HG03460 (cell line): ENCODE data around the gene EXOC4.

Experiments
- ATAC-seq: cut with Tn5 transposase; IDR thresholded peaks from one replicate; pipeline ENCODE4 v1.9.1; 2021; ENCODE audit not compliant: unreplicated experiment

Gene EXOC4

GRCh38 chr7:133528796-133529195 lies 275.9 kb downstream of the EXOC4 start:
- ATAC-seq, result no peak

- no peak for ATAC-seq
These were observed 277.0 kb downstream of the EXOC4 start for GRCh38 chr7:133529861-133530260.

DNA sequence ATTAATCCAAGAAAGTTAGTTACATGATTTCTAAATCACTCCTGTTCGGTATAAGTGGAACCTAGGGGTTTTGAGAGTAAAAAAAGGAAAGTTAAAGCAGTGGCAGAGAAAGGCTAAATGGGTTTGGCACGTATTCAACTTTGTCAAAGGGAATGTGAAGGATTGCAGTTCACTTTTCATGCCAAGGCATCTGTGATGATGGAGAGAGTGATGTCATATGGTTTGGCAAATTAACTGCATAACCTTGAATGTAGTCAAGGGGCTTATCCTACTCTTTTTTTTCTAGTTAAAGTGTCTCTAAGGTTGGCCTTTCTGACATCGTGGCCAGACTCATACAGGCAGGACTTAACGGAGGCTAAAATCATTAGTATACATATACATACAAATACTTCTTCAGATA lies 277.8 kb downstream of the EXOC4 start:
- ATAC-seq, result no peak

DNA sequence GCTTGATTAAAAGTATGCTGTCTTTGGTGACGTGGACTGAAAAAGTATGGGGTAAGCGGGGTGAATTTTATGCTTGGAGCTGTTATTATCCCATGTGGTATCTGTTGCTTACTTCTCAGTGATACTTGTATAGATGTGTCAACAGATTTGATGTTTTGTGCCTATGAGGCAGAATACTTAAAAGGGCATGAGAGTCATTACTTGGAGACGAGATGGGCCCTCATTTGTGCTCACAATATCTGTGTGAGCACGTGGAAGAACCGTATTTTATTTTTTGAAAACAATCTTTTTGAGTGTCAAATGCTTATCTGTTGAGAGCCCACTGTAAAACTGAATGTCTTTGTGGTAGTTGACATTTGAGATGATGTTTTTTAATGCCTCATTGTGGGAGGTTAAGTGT lies 281.9 kb downstream of the EXOC4 start:
- ATAC-seq, result no peak

GRCh38 chr7:133535308-133535707 lies 282.4 kb downstream of the EXOC4 start:
- ATAC-seq, result no peak

DNA sequence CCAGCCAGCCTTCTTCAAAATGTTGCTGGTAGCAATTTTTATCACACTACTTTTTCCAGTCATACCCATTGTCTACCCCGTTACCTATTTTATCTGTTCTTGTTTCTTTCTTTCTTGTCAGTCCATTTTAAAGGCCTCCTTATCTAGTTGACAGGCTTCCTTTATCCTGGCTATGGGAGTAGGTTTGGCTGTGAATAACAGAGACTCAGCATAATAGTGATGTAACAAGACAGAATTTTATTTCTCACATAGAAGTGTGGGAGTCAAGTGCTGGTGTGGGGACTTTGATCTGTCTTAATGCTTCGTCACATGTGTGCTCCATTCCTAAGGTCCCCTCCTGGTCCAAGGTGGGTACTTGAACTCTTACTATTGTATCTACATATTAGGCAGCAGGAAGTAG lies 283.6 kb downstream of the EXOC4 start:
- no peak for ATAC-seq

DNA sequence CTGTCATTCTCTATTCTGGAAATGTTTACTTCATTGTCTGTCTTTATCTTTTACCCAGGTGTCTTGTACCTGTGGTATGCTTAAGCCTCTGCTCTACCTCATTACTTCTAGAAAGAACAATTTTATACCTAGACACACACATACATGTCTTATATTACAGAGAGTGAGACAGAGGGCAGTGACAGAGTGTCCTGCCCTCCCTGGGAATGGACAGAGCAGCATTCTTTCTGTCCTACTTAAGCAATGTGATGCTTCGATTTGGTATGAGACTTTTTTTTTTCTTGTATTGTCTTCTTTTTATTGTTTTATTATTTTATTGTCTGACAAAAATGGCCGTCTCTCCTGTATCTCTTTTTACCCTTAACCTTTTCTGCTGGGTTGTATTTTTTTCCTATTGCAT lies 286.1 kb downstream of the EXOC4 start:
- no peak for ATAC-seq

DNA sequence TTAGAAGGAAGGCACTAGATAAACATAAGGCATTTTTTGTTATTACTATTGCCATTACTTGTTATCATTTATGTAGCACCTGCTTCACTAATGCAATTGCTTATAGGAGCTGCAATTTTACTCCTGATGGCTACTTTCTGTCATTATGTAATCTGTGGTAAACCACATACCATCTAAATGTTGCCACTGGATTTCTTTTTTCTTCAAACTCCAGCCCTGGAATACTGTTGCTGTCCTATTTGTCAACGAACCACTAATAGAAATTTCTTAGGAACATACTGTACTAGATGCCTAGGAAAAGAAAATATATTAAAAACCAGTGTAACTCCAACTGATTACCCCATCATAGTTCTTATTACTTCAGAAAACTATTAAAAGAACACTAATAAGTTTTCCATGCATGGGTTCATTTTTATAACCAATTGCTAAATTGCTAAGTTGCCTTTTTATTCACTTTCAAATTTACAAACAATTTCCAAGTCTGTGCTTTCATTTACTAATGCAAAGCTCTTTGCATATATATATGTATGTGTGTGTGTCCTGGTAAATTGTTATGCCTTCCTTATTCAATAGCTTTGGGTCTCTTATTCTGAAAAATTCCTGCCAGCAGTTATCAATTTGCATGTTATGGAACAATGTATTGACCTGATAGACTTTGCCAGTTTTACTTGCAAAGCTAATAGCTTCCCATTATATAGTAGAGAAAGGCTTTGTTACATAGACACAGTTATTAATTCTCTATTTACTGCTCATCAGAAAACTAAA lies 287.4 kb downstream of the EXOC4 start:
- no peak for ATAC-seq

DNA sequence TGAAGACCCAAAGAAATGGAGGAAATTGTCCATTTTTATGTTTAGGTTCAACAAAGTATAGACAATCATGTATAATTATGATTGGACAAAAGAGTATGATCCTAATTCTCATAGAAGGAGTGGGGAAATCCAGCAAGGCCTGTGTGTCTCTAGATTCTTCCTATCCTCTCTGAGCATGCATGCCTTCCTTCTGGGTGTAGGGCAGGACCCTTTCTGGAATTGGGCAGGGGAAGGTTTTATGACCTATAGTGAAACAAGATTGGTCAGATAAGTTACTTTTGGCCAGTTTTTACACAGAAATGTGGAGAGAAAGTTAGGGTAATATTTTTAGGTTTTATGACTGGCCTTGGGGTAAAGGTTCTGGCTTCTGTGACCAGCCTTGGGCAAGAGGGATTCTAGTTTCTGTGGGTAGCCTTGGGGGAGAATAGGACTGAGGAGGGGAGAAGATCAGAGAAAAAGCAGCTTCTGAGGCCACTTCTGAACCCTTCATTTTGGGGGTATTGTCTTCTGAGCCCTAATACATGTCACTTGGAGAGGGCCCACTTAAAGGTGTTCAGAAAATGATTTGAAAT lies 289.4 kb downstream of the EXOC4 start:
- ATAC-seq, result no peak

DNA sequence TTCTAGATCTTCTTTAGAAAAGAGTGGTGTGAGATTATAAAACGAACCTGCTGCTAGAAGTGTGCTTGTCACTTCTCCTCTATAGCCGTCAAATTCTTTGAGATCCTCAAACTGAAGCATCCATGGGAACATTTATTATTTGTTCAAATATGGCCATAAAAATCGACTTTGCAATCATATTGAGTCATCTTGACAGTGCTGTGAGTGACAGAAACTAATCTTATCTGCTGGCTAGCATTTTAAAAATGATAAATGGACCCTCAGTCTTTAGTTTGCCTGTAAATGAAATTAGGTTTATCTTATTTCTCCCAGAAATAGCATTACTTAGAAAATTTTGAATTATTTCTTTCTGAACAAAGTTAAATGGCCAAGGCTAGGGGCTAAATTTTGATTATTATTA lies 290.8 kb downstream of the EXOC4 start:
- ATAC-seq, result no peak

DNA sequence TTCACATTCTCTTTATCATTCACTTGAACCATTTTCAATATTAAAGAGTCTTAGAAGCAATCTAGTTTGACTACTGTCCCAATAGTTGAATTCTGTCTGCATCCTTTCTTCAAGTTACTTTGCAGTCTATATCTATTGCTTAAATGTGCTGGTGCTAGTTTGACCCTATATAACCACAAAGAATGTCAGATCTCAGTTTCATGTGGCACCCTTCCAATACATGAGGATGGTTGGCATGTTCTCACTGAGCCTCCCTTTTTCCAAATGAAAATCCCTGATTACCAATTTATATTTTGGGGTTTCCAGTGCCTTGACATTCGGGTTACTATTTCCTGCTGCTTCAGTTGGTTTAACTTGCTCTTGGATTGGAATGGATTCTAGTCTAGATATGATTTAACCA lies 292.7 kb downstream of the EXOC4 start:
- no peak for ATAC-seq

GRCh38 chr7:133547981-133548380 lies 295.1 kb downstream of the EXOC4 start:
- ATAC-seq, result no peak

GRCh38 chr7:133549633-133550032 lies 296.8 kb downstream of the EXOC4 start:
- no peak for ATAC-seq

DNA sequence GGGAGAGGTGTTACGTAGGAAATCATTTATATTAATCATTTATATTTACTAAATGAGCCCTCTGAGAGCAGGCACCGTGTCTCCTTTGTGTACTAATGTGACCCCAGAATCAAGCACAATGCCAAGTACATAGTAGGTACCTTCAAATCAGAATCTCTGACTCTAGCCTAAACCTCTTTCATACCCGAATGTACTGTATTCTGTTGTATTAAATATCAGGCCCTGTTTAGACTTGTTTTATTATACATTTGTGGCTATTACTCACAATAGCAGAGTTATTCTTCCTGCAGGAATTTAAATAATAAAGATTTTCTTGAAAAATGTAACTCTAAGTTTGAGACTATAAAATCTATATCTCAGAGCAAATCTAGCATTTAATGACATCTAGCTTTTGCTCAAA lies 297.3 kb downstream of the EXOC4 start:
- ATAC-seq, result no peak

DNA sequence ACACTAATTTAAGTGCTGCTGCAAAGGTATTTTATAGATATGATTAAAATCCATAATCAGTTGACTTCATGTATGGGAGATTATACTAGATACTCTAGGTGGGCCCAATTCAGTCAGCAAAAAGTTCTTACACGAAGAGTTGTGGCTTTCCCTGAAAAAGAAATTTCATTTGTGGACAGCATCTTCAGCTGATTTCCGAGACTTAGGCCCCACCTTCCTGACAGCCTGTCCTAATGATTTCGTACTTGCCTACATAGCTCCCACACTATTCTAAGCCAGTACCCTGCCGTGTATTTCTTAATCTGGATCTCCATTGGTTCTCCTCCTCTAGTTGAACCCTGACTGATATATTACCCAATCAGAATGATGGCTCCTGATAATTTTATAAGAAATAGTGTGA lies 297.9 kb downstream of the EXOC4 start:
- no peak for ATAC-seq

DNA sequence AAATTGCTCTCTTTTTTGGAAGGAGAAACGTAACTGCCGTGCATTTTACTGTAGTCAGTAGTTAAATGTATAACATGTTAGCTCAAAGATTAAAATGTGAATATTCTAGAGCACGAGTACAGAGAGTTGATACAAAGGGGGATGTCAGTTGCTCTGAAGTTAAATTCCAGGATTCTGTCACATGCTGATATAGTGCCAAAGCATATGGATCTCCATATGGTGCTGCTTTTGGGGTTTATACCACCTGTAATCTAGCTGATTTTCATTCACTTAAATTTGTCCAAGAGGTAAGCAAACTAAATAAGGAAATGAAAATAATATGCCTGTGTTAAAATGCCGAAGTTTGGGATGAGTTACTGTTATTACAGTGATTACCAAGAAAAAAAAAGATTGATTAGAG lies 298.6 kb downstream of the EXOC4 start:
- ATAC-seq, result no peak

GRCh38 chr7:133552079-133552478 lies 299.2 kb downstream of the EXOC4 start:
- no peak for ATAC-seq

DNA sequence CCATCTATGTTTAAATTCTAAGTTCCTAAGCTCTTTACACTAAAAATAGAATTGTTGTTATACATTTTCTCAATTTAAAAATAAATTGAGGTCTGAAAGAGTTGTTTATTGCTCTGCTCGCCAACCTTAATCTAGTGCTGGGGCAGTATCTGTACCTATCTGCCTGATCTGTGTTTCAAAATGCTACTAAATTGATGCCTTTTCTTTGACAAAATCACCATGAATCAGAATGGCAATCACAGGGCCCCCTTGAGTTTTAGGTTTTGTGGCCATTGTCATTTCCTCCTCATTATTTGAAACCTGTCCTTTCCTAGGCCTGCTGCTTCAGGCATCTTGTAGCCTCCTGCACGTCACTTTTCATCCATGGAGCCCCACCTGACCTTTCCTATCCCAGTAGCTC lies 301.5 kb downstream of the EXOC4 start:
- ATAC-seq, result no peak

GRCh38 chr7:133556048-133556447 lies 303.2 kb downstream of the EXOC4 start:
- no peak for ATAC-seq

- ATAC-seq, result no peak
These were observed 303.7 kb downstream of the EXOC4 start for GRCh38 chr7:133556553-133556952.

DNA sequence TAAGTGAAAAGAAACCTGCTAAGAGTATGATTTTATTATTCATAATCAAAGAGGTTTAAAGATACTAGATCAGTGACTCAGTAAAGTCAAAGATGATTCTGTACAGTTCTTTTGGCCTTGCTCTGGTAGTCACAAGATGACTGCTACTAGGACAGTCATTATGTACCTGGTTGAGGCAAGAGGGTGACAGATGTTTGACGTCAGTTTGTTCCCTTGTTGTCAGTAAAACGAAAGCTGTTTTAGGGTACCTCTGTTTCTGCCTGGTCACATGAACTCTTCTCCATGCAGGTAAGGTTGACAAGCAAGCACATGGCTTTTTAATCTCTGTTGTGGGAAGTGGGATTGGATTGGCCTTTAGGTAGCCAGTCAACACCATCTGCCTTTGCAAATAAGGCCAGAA lies 308.0 kb downstream of the EXOC4 start:
- no peak for ATAC-seq

DNA sequence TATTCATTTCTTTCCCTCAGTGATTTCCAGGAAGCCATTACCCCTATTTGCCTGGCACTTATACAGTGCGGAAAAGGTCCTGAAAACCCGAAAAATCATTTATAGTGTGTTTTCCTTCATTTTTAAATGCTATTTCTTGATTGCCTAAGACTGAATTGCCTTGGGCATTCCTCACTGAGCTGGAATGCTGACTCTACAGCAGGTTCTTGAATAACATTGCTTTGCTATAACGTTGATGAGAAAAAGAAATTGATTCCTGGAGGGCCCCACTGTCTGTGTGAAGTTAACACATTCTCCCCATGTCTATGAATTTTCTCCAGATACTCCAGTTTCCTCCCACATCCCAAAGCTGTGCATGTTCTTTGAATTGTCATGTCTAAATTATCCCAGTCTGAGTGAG lies 308.5 kb downstream of the EXOC4 start:
- ATAC-seq, result no peak

DNA sequence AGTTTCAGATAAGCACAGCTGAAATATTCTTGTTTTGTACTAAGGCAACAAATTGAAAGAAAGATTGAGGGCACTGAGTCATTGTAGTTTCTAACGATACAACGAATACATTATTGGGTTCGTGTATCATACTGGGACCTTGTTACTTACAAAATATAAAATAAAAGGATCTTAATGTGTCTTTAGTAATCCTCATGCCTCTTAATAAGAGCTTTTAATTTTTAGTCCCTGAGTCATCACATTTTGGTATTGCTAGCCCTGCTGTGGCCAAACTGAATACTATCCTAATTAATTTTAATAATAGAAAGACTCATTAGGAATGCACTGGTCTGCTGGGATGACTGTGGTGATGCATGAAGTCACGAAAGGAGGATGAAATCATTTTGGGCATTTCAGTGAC lies 309.7 kb downstream of the EXOC4 start:
- no peak for ATAC-seq
